ENCODE results near the gene SYT3. TPM values are rescaled to one million over a fixed set of nuclear protein-coding genes. Genes with fewer than 3 reads are reported as not detected.

SYT3 gene
- total RNA-seq, 2 donors from 2014 or later = 0.19 to 0.59 TPM

DNA sequence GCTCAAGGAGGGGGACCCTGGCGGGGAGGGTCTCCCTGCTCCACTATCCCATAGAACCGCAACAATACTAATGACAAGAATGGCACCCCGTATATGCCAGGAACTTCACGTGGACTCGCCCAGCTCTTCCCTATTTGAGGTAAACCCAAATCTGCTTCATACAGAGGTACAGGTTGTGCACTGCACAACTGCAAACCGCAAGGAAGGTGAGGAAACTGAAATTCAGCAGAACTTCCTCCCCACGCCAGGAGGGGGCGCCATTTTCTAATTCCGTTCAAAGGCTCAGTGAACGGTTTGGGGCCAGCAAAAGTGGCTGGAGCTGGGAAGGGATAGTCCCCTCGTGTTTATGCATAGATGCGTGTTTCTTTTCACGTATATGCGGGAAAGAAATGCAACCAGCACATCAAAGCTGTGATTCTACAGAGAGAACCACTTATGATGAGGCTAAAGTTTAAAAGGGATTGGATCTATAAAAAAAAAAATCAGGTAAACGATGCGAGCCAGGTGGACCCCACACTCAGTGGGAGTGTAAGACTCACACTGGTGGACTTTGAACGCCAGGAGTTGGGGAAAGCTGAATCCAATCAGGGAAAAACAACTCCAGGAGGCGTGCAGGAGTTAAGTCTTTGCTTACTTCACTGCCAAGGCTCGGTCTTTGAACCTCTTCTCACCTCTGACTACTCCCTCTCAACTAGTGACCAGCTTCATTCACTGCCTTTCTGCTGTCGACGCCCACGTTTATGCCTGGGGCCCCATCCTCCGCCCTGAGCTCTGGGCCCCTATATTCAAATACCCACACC, 29.8 kb upstream of the SYT3 start:
- H3K36me3 ChIP-seq = no peaks in the 10 kb centered on the region
- TF ChIP-seq CTCF (IDR thresholded peaks at IDR 0.05) = peak; percentile 46 to 81
- H3K27me3 ChIP-seq = peaks cover 10 to 43% of the 10 kb centered on the region in 2 donors
- DNase-seq (ENCODE audit: low spot score) = no peak
- no peaks in the 10 kb centered on the region for H3K9me3 ChIP-seq
- H3K27ac ChIP-seq = no peak overlapping the region
- H3K4me1 ChIP-seq = peaks cover 0 to 11% of the 10 kb centered on the region in 2 donors
- no peak overlapping the region for H3K4me3 ChIP-seq

DNA sequence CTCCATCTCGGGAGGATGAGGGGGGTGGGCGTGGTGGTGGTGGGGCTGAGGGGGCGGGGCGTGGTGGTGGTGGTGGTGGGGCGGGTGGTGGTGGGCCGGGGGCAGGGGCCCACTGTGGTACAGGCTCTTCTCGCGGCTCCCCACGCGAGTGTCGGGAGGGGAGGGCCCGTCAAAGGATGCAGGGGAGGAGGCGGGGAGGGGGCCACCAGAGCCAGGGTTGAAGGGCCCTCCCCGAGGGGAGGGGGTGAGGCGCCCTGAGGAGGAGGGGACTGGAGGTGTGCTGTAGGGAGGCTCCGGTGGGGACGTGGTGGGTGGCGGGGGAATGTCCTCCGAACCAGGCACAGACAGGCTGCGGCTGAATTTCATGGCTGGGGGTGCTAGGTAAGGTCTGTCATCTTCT, 29.2 kb upstream of the SYT3 start:
- no peak for DNase-seq (ENCODE audit: low spot score)
- no peak overlapping the region for H3K27ac ChIP-seq
- peaks cover 10 to 43% of the 10 kb centered on the region in 2 donors for H3K27me3 ChIP-seq
- no peaks in the 10 kb centered on the region for H3K36me3 ChIP-seq
- H3K4me3 ChIP-seq = no peak overlapping the region
- no peak for TF ChIP-seq CTCF (IDR thresholded peaks at IDR 0.05)
- no peaks in the 10 kb centered on the region for H3K9me3 ChIP-seq
- H3K4me1 ChIP-seq = peaks cover 0 to 11% of the 10 kb centered on the region in 2 donors

GRCh38 chr19:50668416-50668815, 28.7 kb upstream of the SYT3 start:
- no peak for DNase-seq (ENCODE audit: low spot score)
- Histone ChIP-seq H3K27ac (no peak overlapping the region), H3K4me1 (peaks cover 0 to 11% of the 10 kb centered on the region in 2 donors), H3K36me3 (no peaks in the 10 kb centered on the region), H3K4me3 (no peak overlapping the region), H3K27me3 (peaks cover 10 to 43% of the 10 kb centered on the region in 2 donors), H3K9me3 (no peaks in the 10 kb centered on the region)
- no peak for TF ChIP-seq CTCF (IDR thresholded peaks at IDR 0.05)

DNA sequence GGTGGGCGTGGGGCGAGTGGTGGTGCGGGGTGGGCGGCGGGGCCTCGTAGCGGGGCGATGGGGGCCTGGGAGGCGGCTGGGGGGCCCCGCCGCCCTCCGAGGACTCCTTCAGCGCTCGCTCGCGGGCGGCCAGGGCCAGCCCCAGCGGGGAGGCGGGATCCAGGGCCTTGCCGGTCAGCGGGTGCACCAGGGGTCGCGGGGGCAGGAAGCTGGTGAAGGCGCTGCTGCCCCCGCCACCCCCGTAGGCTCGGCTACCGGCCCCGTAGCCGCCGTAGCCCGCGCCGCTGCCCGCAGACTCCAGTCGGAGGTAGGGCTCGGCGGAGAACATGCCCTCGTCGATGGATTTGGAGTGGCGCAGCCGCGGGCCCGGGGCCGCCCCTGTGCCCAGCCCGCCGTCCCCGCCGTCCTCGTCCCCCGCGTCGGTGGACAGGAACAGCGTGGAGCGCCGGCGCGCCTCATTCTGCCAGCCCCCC, 28.1 kb upstream of the SYT3 start:
- H3K27ac ChIP-seq = no peak overlapping the region

DNA sequence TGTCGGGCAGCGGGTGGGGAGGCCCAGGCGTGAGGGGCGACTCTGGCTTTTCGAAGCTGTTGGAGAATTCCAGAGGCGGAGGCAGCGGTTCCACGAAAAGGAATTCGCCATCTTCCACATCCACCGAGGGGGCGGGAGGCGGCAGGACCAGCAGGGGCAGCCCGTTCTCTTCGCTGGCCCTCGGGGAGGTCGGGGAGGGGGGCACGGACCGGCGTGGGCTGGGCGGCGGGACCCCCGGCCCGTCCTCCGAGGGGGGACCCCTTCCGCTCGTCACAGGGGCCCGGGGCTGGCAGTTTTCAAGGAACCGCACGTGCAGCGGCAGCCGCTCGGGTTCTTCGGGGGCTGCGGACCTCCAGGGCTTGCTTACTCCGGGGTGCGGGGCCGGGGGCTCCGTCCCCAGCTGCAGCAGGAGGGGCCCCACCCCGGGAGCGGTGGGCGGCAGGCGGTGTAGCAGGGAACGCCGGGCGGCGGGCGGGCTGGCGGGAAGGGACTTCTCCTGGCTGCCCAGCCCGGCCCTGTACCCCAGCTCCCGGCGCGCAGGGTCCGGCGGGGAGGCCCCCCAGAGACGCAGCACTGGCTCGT, 27.6 kb upstream of the SYT3 start:
- H3K27ac ChIP-seq = no peak overlapping the region
- H3K4me1 ChIP-seq = peaks cover 0 to 11% of the 10 kb centered on the region in 2 donors
- no peaks in the 10 kb centered on the region for H3K36me3 ChIP-seq
- H3K27me3 ChIP-seq = peaks cover 10 to 43% of the 10 kb centered on the region in 2 donors
- H3K4me3 ChIP-seq = no peak overlapping the region
- no peak for TF ChIP-seq CTCF (IDR thresholded peaks at IDR 0.05)
- DNase-seq (ENCODE audit: low spot score) = no peak
- no peaks in the 10 kb centered on the region for H3K9me3 ChIP-seq

More for the DNA sequence above, 28.1 kb upstream of the SYT3 start:
- Histone ChIP-seq H3K9me3 (no peaks in the 10 kb centered on the region), H3K4me1 (peaks cover 0 to 11% of the 10 kb centered on the region in 2 donors), H3K4me3 (no peak overlapping the region), H3K36me3 (no peaks in the 10 kb centered on the region), H3K27me3 (peaks cover 10 to 43% of the 10 kb centered on the region in 2 donors)
- TF ChIP-seq CTCF (IDR thresholded peaks at IDR 0.05) = no peak
- no peak for DNase-seq (ENCODE audit: low spot score)

Data from right atrium auricular region (tissue), 2 donors.